ENCODE measurements around the gene PNMT.
"Not testable (repeated sequence)": the region's sequence is repeated elsewhere in the genome, so short reads cannot be mapped to it uniquely, and the experiment has no call there.

GRCh38 chr17:39699157-39699817 is 31.0 kb downstream of the PNMT start:
- TF ChIP-seq CTCF, POLR2A (IDR thresholded peaks at IDR 0.05): not testable (repeated sequence)
